Measurements from ENCODE around the gene CCDC192. TPM values are rescaled to one million over a fixed set of nuclear protein-coding genes. Genes with fewer than 3 reads are reported as not detected.
"Not testable (repeated sequence)": the region's sequence is repeated elsewhere in the genome, so short reads cannot be mapped to it uniquely, and the experiment has no call there.

The CCDC192 gene
- total RNA-seq, 4 donors from 2014 or later: not detected

DNA sequence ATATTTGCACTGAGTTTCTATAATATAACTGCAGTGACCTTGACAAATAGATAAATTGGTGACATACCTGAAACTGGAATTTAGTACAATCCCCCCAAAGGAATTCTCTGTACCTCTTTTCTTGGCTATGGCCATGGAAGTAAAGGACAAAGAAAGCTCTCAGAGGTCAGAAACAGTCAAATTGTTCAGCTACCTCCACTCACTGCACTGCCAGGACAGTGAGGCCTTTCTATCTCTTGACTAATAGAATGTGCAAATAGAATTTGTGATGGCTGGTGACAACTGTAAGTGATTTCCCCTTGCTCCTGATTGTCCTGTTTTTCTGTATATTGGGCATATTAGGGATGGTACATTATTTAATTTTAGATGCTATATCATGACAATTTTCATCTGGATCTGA, 67.1 kb downstream of the CCDC192 start:
- no peak overlapping the region for H3K4me3 ChIP-seq
- in situ Hi-C loops (cut with MboI; ENCODE audit: low pct_ligation_motif_present in 1 of 4, low pct_unique_long_range_greater_than_20kb in 1 of 4, low sequenced_read_pairs in 3 of 4): loop anchor here in 1 of 4 donors (25.0 kb wide), 1 partner anchor 417 kb away; no protein-coding TSS in a partner anchor
- no peaks in the 10 kb centered on the region for H3K36me3 ChIP-seq
- TF ChIP-seq POLR2A (IDR thresholded peaks at IDR 0.05) (no peak), EP300 (IDR thresholded peaks at IDR 0.05; ENCODE audit: low read depth) (no peak), POLR2AphosphoS5 (IDR thresholded peaks at IDR 0.05) (no peak)
- TF ChIP-seq, protein P1, sequence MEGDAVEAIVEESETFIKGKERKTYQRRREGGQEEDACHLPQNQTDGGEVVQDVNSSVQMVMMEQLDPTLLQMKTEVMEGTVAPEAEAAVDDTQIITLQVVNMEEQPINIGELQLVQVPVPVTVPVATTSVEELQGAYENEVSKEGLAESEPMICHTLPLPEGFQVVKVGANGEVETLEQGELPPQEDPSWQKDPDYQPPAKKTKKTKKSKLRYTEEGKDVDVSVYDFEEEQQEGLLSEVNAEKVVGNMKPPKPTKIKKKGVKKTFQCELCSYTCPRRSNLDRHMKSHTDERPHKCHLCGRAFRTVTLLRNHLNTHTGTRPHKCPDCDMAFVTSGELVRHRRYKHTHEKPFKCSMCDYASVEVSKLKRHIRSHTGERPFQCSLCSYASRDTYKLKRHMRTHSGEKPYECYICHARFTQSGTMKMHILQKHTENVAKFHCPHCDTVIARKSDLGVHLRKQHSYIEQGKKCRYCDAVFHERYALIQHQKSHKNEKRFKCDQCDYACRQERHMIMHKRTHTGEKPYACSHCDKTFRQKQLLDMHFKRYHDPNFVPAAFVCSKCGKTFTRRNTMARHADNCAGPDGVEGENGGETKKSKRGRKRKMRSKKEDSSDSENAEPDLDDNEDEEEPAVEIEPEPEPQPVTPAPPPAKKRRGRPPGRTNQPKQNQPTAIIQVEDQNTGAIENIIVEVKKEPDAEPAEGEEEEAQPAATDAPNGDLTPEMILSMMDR (IDR thresholded peaks at IDR 0.05): no peak
- no peaks in the 10 kb centered on the region for H3K27me3 ChIP-seq
- no peaks in the 10 kb centered on the region for H3K9me3 ChIP-seq
- intact Hi-C loops (cut with DNase I; ENCODE audit: low total_unique reads): no loop called here
- DNase-seq: no peak
- H3K27ac ChIP-seq: no peak overlapping the region
- no peaks in the 10 kb centered on the region for H3K4me1 ChIP-seq

DNA sequence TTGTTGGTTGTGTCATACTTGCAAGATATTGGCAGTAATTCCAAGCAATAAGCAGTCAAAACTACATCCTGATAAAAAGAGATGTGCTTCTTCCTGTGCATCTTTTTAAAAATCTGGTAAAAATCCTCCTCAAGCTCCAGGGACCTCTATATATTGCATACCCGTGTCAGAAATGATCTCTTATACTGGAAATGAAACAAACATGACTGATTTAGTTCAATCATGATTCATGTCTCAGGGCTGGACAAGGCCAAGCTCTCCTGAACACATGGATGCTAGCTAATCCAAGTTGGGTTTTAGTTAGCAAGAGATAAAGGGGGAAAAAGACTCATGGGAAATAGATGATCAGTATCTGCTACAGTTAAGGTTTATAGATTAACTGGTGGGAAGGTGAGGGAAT, 69.3 kb downstream of the CCDC192 start:
- Histone ChIP-seq H3K4me3 (no peak overlapping the region), H3K27ac (no peak overlapping the region), H3K9me3 (peaks cover 0 to 4% of the 10 kb centered on the region in 2 donors), H3K36me3 (no peaks in the 10 kb centered on the region), H3K27me3 (no peaks in the 10 kb centered on the region), H3K4me1 (no peaks in the 10 kb centered on the region)
- WGBS, 2 donors (ENCODE audit: low coverage in 1 of 2): 44 to 61% methylated on average over 1 of the region's 1 CpG
- no peak for DNase-seq
- intact Hi-C loops (cut with DNase I; ENCODE audit: low total_unique reads): no loop called here
- no peak for TF ChIP-seq POLR2AphosphoS5 (IDR thresholded peaks at IDR 0.05)
- in situ Hi-C loops (cut with MboI; ENCODE audit: low pct_ligation_motif_present in 1 of 4, low pct_unique_long_range_greater_than_20kb in 1 of 4, low sequenced_read_pairs in 3 of 4): loop anchor here in 1 of 4 donors (25.0 kb wide), 1 partner anchor 415 kb away; no protein-coding TSS in a partner anchor

DNA sequence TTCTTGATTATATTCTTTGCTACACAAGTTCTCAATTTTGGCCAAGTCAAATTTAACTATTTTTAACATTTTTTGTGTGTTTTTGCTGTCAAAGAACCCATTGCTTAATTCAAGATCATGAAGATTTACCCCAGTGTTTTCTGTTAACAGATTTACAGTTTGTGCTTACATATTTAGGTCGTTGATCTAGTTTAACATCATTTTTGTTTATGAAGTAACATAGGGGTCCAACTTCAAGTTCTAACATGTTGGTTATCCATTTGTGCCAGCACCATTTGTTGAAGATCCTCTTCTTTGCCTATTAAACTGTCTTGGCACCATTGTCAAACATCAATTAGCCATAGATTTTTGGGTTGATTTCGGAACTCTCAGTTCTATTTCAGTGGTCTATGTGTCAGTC, 71.0 kb downstream of the CCDC192 start:
- TF ChIP-seq POLR2AphosphoS5 (IDR thresholded peaks at IDR 0.05): no peak
- TF ChIP-seq, protein P1 (IDR thresholded peaks at IDR 0.05): no peak
- TF ChIP-seq POLR2A (IDR thresholded peaks at IDR 0.05): no peak
- no peak for TF ChIP-seq EP300 (IDR thresholded peaks at IDR 0.05; ENCODE audit: low read depth)
- Histone ChIP-seq H3K27me3 (no peaks in the 10 kb centered on the region), H3K4me3 (no peak overlapping the region), H3K27ac (no peak overlapping the region), H3K4me1 (no peaks in the 10 kb centered on the region), H3K9me3 (peaks cover 0 to 4% of the 10 kb centered on the region in 2 donors), H3K36me3 (no peaks in the 10 kb centered on the region)
- in situ Hi-C loops (cut with MboI; ENCODE audit: low pct_ligation_motif_present in 1 of 4, low pct_unique_long_range_greater_than_20kb in 1 of 4, low sequenced_read_pairs in 3 of 4): loop anchor here in 1 of 4 donors (25.0 kb wide), 1 partner anchor 413 kb away; no protein-coding TSS in a partner anchor
- 67 to 80% methylated on average over 2 of the region's 2 CpGs for WGBS, 2 donors (ENCODE audit: low coverage in 1 of 2)
- intact Hi-C loops (cut with DNase I; ENCODE audit: low total_unique reads): no loop called here
- no peak for DNase-seq

DNA sequence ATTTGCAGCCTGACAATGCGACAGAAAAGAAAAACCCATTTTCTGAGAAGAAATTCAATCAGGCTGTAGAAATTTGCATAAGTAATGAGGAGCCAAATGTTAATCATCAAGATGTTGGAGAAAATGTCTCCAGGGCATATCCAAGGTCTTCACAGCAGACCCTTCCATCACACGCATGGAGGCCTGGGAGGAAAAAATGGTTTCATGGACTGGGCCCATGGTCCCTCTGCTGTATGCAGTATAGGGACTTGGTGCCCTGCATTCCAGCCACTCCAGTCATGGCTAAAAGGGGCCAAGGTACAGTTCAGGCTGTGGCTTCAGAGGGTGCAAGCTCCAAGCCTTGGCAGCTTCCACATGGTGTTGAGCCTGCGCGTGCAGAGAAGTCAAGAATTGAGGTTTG, 73.3 kb downstream of the CCDC192 start:
- intact Hi-C loops (cut with DNase I; ENCODE audit: low total_unique reads): no loop called here
- Histone ChIP-seq H3K36me3 (no peaks in the 10 kb centered on the region), H3K27ac (no peak overlapping the region), H3K4me1 (no peaks in the 10 kb centered on the region), H3K9me3 (peaks cover 0 to 4% of the 10 kb centered on the region in 2 donors), H3K27me3 (no peaks in the 10 kb centered on the region), H3K4me3 (no peak overlapping the region)
- in situ Hi-C loops (cut with MboI; ENCODE audit: low pct_ligation_motif_present in 1 of 4, low pct_unique_long_range_greater_than_20kb in 1 of 4, low sequenced_read_pairs in 3 of 4): no loop called here
- DNase-seq: no peak
- 95 to 100% methylated on average over 2 to 4 of the region's 4 CpGs for WGBS, 2 donors (ENCODE audit: low coverage in 1 of 2)
- TF ChIP-seq POLR2AphosphoS5 (IDR thresholded peaks at IDR 0.05): no peak
- TF ChIP-seq EP300 (IDR thresholded peaks at IDR 0.05; ENCODE audit: low read depth): no peak
- no peak for TF ChIP-seq POLR2A (IDR thresholded peaks at IDR 0.05)
- TF ChIP-seq, protein P1 (IDR thresholded peaks at IDR 0.05): no peak

DNA sequence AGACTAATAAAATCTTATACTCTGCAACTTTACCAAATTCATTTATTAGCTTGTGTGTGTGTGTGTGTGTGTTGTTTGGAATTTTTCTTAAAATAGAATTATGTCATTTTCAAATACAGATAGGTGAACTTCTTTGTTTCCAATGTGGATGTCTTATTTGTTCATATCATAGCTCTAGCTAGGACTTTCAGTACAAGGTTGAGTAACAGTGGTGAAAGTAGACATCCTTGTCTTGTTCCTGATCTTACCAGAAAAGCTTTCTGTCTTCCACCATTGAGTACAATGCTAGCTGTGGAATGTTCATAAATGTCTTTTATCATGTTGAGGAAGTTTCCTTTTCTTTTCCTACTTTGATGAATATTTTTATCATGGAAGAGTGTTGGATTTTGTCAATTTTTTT, 74.8 kb downstream of the CCDC192 start:
- intact Hi-C loops (cut with DNase I; ENCODE audit: low total_unique reads) (no loop called here), in situ Hi-C loops (cut with MboI; ENCODE audit: low pct_ligation_motif_present in 1 of 4, low pct_unique_long_range_greater_than_20kb in 1 of 4, low sequenced_read_pairs in 3 of 4) (no loop called here)
- TF ChIP-seq POLR2AphosphoS5 (IDR thresholded peaks at IDR 0.05) (no peak), POLR2A (IDR thresholded peaks at IDR 0.05) (no peak), EP300 (IDR thresholded peaks at IDR 0.05; ENCODE audit: low read depth) (no peak)
- TF ChIP-seq, protein P1 (IDR thresholded peaks at IDR 0.05): no peak
- H3K4me1 ChIP-seq: no peaks in the 10 kb centered on the region
- H3K9me3 ChIP-seq: peaks cover 0 to 4% of the 10 kb centered on the region in 2 donors
- H3K27me3 ChIP-seq: no peaks in the 10 kb centered on the region
- H3K4me3 ChIP-seq: no peak overlapping the region
- DNase-seq: no peak
- H3K27ac ChIP-seq: no peak overlapping the region
- no peaks in the 10 kb centered on the region for H3K36me3 ChIP-seq

DNA sequence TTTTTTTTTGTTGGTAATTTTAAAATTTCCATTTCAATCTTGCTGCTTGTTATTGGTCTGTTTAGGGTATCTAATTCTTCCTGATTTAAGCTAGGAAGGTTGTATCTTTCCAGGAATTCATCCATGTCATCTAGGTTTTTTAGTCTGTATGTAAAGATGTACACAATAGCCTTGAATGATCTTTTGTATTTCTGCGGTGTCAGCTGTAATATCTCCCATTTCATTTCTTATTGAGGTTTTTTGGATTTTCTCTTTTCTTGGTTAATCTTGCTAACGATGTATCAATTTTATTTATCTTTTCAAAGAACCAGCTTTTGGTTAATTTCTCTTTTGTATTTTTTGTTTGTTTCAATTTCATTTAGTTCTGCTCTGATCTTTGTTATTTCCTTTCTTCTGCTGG, 79.3 kb downstream of the CCDC192 start:
- H3K9me3 ChIP-seq; H3K36me3 ChIP-seq; H3K27ac ChIP-seq; intact Hi-C loops (cut with DNase I; ENCODE audit: low total_unique reads); DNase-seq; H3K4me3 ChIP-seq; in situ Hi-C loops (cut with MboI; ENCODE audit: low pct_ligation_motif_present in 1 of 4, low pct_unique_long_range_greater_than_20kb in 1 of 4, low sequenced_read_pairs in 3 of 4); H3K4me1 ChIP-seq; H3K27me3 ChIP-seq: not testable (repeated sequence)
- WGBS, 2 donors (ENCODE audit: low coverage in 1 of 2): 96 to 100% methylated on average over 2 of the region's 2 CpGs

Data from transverse colon (tissue), 4 donors.